RWPE1 (cell line): Measurements from ENCODE around the gene ESAM.

Source experiments
- CTCF ChIA-PET: fragments of 350-600 bp; sonication (Branson Sonifier 250); formaldehyde crosslinking; extraction: SDS; loops from one replicate; lab custom pipeline; 2021; lab: Yijun Ruan, JAX
- POLR2A ChIA-PET: fragments of 400-600 bp; formaldehyde crosslinking; extraction: SDS; loops from one replicate; lab custom pipeline; 2020; ENCODE audit warnings: antibody characterized with exemption; ENCODE audit not compliant: low non-redundant PET; lab: Yijun Ruan, JAX
- DNase-seq: peaks from one replicate; pipeline ENCODE4 v3.0.0; 2012; ENCODE audit warnings: low spot score
- H3K27ac ChIP-seq: fragments of 450-650 bp; 2 replicates; pipeline ENCODE4 v1.5.1; 2017
- TF ChIP-seq, protein P1 (sequence below): fragments of 450-650 bp; conservative IDR thresholded peaks from 2 replicates; pipeline ENCODE4 v1.5.1; 2017; ENCODE audit warnings: low read depth, mild to moderate bottlenecking

Gene ESAM

DNA sequence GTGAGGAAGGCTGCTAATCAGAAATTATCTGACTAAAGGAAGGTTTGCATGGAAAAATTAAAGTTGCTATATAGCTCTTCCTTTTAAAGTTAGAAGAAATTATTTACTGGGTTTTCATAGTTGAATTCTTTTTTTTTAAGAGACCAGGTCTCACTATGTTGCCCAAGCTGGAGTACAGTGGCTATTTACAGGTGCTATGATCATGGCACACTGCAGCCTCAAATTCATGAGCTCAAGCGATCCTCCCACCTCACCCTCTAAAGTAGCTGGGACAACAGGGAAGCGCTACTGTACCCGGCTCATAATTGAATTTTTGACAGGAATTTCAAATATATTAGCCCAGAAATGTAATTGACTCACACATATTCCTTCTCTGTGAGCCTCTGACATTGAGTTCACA is 34.2 kb upstream of the ESAM start:
- ChIA-PET POLR2A (no interaction called here), CTCF (no interaction called here)
- DNase-seq: no peak
- no peak overlapping the region for H3K27ac ChIP-seq
- TF ChIP-seq, protein P1, sequence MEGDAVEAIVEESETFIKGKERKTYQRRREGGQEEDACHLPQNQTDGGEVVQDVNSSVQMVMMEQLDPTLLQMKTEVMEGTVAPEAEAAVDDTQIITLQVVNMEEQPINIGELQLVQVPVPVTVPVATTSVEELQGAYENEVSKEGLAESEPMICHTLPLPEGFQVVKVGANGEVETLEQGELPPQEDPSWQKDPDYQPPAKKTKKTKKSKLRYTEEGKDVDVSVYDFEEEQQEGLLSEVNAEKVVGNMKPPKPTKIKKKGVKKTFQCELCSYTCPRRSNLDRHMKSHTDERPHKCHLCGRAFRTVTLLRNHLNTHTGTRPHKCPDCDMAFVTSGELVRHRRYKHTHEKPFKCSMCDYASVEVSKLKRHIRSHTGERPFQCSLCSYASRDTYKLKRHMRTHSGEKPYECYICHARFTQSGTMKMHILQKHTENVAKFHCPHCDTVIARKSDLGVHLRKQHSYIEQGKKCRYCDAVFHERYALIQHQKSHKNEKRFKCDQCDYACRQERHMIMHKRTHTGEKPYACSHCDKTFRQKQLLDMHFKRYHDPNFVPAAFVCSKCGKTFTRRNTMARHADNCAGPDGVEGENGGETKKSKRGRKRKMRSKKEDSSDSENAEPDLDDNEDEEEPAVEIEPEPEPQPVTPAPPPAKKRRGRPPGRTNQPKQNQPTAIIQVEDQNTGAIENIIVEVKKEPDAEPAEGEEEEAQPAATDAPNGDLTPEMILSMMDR: no peak

DNA sequence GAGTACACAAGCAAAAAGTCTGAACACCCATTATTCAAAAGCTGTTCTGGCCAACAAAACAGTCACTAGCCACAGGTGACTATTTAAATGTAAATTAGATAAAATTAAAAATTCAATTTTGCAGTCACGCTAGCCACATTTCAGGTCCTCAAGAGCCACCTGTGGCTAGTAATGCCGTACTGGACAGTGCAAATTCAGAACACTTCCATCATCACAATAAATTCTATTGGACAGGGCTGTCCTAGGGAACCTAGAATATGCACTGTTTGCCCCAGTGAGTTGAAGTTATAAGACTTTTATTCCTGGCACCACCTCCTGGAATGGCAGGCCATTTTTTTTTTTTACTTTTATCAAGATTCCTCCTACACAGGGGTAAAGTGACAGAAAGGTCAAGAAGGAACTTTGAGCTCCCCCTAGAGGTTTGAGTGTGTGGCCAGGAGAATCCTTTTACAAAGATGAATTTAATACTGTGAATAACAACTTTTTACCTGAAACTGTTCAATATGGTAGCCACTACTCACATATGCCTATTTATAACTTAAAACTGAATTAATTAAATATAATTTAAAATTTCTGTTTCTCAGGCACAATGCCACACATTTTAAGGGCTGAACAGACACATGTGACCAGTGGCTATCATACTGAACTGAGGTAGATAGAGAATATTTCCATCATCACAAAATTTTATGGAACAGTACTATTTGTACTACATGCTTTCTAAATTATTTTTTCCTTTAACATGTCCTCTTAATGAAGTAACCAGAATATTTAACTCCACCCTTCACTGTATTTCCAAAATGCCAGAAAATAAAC is 31.6 kb upstream of the ESAM start:
- ChIA-PET CTCF (interaction anchor here (0.5 to 2.3 kb wide), 14 partner anchors 8 to 1782 kb away, joined by 3 to 7 read pairs (median 4); no protein-coding TSS in a partner anchor), POLR2A (no interaction called here)
- TF ChIP-seq, protein P1: peak; percentile 73
- DNase-seq: peak; percentile 37
- no peak overlapping the region for H3K27ac ChIP-seq

GRCh38 chr11:124791626-124792341 is 29.7 kb upstream of the ESAM start:
- TF ChIP-seq, protein P1: no peak
- H3K27ac ChIP-seq: no peak overlapping the region
- DNase-seq: no peak
- ChIA-PET POLR2A (no interaction called here), CTCF (no interaction called here)

DNA sequence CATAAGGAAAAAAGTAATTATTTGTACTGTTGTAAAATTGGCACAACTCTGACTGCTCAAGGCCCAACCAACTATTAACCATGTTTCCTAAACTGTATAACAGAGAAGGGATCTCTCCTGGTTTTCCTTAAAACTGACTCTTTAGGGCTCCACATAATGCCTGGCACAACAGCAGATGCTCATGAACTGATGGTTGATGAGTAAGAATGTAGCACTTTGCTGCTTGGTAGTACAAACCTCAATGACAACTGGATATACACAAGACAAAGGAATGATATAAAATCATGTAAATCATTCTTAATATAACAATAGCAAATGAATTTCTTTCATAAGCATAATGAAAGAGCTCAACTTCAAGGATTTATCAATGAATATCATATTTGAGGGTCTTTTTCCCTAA is 26.4 kb upstream of the ESAM start:
- TF ChIP-seq, protein P1: no peak
- no peak overlapping the region for H3K27ac ChIP-seq
- DNase-seq: no peak
- CTCF ChIA-PET: no interaction called here
- POLR2A ChIA-PET: no interaction called here

DNA sequence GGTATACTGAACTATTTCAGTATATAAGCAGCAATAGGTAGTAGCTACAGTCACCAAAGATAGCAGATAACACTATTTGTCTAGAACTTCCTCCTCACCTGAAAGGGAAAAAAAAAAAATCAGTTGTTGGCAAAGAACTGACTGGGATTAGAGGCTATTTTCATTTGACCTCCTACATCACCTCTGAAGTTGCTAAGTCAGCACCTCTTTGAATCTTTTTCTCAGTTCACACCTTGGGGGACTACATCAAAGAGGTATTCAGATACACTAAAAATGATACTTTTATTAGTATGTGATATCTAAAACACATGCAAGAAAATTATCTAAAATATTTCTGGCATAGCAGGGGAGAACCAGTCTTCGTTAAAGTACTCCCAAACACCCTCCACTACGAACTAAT is 22.0 kb upstream of the ESAM start:
- CTCF ChIA-PET: interaction anchor here (0.8 kb wide), 1 partner anchor 17 kb away, joined by 3 read pairs; no protein-coding TSS in a partner anchor
- no peak overlapping the region for H3K27ac ChIP-seq
- no peak for DNase-seq
- POLR2A ChIA-PET: no interaction called here
- TF ChIP-seq, protein P1: no peak

DNA sequence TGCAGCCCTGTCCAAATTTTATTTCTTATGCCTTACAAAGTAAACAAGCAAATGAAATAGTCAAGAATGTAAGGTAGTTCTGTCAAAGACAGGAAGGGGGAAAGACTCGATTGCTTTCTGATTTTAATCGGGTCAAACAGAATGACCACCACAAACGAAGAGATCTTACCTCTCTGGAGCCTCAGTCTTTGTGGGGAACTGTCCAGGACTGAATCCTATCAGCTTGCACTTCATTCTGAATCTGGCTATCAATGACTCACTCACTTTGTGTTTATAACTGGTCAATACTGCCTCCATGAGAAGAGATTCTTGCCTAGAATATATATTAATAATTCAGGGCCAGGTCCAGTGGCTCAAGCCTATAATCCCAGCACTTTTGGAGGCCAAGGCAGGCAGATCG is 20.9 kb upstream of the ESAM start:
- H3K27ac ChIP-seq: no peak overlapping the region
- DNase-seq: no peak
- POLR2A ChIA-PET: no interaction called here
- CTCF ChIA-PET: interaction anchor here (0.8 to 1.4 kb wide), 2 partner anchors 11 to 42 kb away, joined by 3 to 4 read pairs; no protein-coding TSS in a partner anchor
- TF ChIP-seq, protein P1: no peak
